GM12878 (cell line): Measurements from ENCODE around the gene LAIR1. TPM values are rescaled to one million over a fixed set of nuclear protein-coding genes. Genes with fewer than 3 reads are reported as not detected.

ENCODE experiments used
- ATAC-seq: fragments of 200-7000 bp; cut with Tn5 transposase; 3 replicates; pipeline ENCODE4 v1.9.1; 2020; ENCODE audit warnings: mild to moderate bottlenecking, moderate library complexity
- BruUV-seq: library from RNA; stranded (reverse); fragments of 400-500 nt; replicated peaks from 2 replicates; lab custom pipeline; 2021; lab: Mats Ljungman, UMichigan
- CTCF ChIA-PET: fragments of 300-600 bp; sonication (Branson Sonifier 250); formaldehyde crosslinking; extraction: SDS; loops from one replicate; lab custom pipeline; 2021; ENCODE audit warnings: inconsistent platforms; lab: Yijun Ruan, JAX
- POLR2A ChIA-PET: fragments of 350-600 bp; formaldehyde crosslinking; extraction: SDS; loops from one replicate; lab custom pipeline; 2021; ENCODE audit warnings: inconsistent platforms; lab: Charles Lee
- RAD21 ChIA-PET: fragments of 300-600 bp; sonication (Branson Sonifier 250); formaldehyde crosslinking; loops from one replicate; lab custom pipeline; 2023; ENCODE audit warnings: antibody characterized with exemption; ENCODE audit not compliant: unreplicated experiment; lab: Charles Lee
- SMC1A ChIA-PET: fragments of 300-600 bp; sonication (Branson Sonifier 250); formaldehyde crosslinking; loops from one replicate; lab custom pipeline; 2023; ENCODE audit not compliant: unreplicated experiment, uncharacterized antibody; lab: Charles Lee
- DNase-seq: peaks from one replicate; pipeline ENCODE4 v3.0.0-alpha.2; 2011; ENCODE audit warnings: low read depth, low spot score
- FAIRE-seq: peaks from 3 replicates; lab custom pipeline; 2011; peaks lifted over from hg19 to GRCh38; lab: Jason Lieb, UNC
- H2AFZ ChIP-seq: 2 replicates; pipeline ENCODE4 v1.6.0; 2011; ENCODE audit warnings: low read depth, low read length, control low read depth; ENCODE audit not compliant: control insufficient read depth
- H3K27ac ChIP-seq: 2 replicates; pipeline ENCODE4 v1.5.1; 2011; ENCODE audit warnings: control low read depth; ENCODE audit not compliant: control insufficient read depth, insufficient read depth
- H3K27me3 ChIP-seq, 2 experiments: replicated peaks in 1 of 2; 2 replicates each; pipeline versions ENCODE4 v1.6.0 to v1.6.1; 2011; ENCODE audit warnings: low read length in 1 of 2; ENCODE audit not compliant: control insufficient read depth in 2 of 2, insufficient read depth in 2 of 2
- H3K36me3 ChIP-seq, 2 experiments: 2 replicates each; pipeline ENCODE4 v1.5.1; 2011; ENCODE audit warnings: low read length in 1 of 2; ENCODE audit not compliant: control insufficient read depth in 2 of 2, insufficient read depth in 2 of 2
- H3K4me1 ChIP-seq: 2 replicates; pipeline ENCODE4 v1.6.1; 2011; ENCODE audit warnings: mild to moderate bottlenecking, low read length, moderate library complexity, mixed read lengths; ENCODE audit not compliant: control insufficient read depth, insufficient read depth
- H3K4me2 ChIP-seq: 2 replicates; pipeline ENCODE4 v1.6.0; 2011; ENCODE audit warnings: control low read depth; ENCODE audit not compliant: control insufficient read depth, insufficient read depth
- H3K4me3 ChIP-seq: fragments of 200-600 bp; sonication (generic); 2 replicates; pipeline ENCODE4 v1.5.1; 2016
- H3K79me2 ChIP-seq: 2 replicates; pipeline ENCODE4 v1.6.0; 2011; ENCODE audit warnings: low read length; ENCODE audit not compliant: control insufficient read depth, insufficient read depth
- H3K9ac ChIP-seq: 2 replicates; pipeline ENCODE4 v1.8.0; 2011; ENCODE audit warnings: low read length, control low read depth, mixed read lengths; ENCODE audit not compliant: control insufficient read depth, insufficient read depth
- H3K9me3 ChIP-seq: replicated peaks from 3 replicates; pipeline ENCODE4 v1.5.1; 2011; ENCODE audit warnings: mild to moderate bottlenecking, low read length; ENCODE audit not compliant: control insufficient read depth, insufficient read depth
- H4K20me1 ChIP-seq: 2 replicates; pipeline ENCODE4 v1.6.0; 2011; ENCODE audit not compliant: control insufficient read depth, insufficient read depth
- BRCA1 ChIP-seq: IDR thresholded peaks from 2 replicates; pipeline ENCODE4 v1.6.1; 2011; ENCODE audit warnings: low read depth, low read length, improper control_type of control experiment
- E2F8 ChIP-seq: fragments of 450-650 bp; IDR thresholded peaks from 2 replicates; pipeline ENCODE4 v1.6.1; 2018; ENCODE audit warnings: mild to moderate bottlenecking, low read depth, moderate library complexity; ENCODE audit not compliant: partially characterized antibody
- ETV6 ChIP-seq, 2 experiments: fragments of 450-650 bp in 1 of 2; IDR thresholded peaks in 1 of 2; conservative IDR thresholded peaks in 1 of 2; 2 replicates each; pipeline ENCODE4 v1.6.1; 2014; ENCODE audit warnings: antibody characterized with exemption in 1 of 2, borderline replicate concordance in 1 of 2, low read depth in 1 of 2, mild to moderate bottlenecking in 1 of 2, moderate library complexity in 1 of 2
- FOXM1 ChIP-seq: IDR thresholded peaks from 2 replicates; pipeline ENCODE4 v1.6.1; 2012; ENCODE audit warnings: low read depth, mild to moderate bottlenecking, inconsistent platforms, low read length, moderate library complexity
- IRF5 ChIP-seq: fragments of 450-650 bp; IDR thresholded peaks from 2 replicates; pipeline ENCODE4 v1.6.1; 2017; ENCODE audit warnings: borderline replicate concordance
- MLLT1 ChIP-seq: fragments of 450-650 bp; IDR thresholded peaks from 2 replicates; pipeline ENCODE4 v1.6.1; 2016; ENCODE audit warnings: mild to moderate bottlenecking
- NBN ChIP-seq: fragments of 450-650 bp; IDR thresholded peaks from 2 replicates; pipeline ENCODE4 v1.6.1; 2016
- NKRF ChIP-seq: fragments of 450-650 bp; conservative IDR thresholded peaks from 2 replicates; pipeline ENCODE4 v1.6.1; 2017; ENCODE audit warnings: mild to moderate bottlenecking, moderate library complexity
- PAX8 ChIP-seq: fragments of 450-650 bp; IDR thresholded peaks from 2 replicates; pipeline ENCODE4 v1.6.1; 2017; ENCODE audit warnings: mild to moderate bottlenecking, moderate library complexity
- RCOR1 ChIP-seq: conservative IDR thresholded peaks from 2 replicates; pipeline ENCODE4 v1.6.1; 2012; ENCODE audit warnings: low read depth, low read length, improper control_type of control experiment
- SMARCA5 ChIP-seq: fragments of 450-650 bp; IDR thresholded peaks from 2 replicates; pipeline ENCODE4 v1.6.1; 2017; ENCODE audit warnings: mild to moderate bottlenecking
- USF1 ChIP-seq: IDR thresholded peaks from 2 replicates; pipeline ENCODE4 v1.6.1; 2011; ENCODE audit warnings: borderline replicate concordance, low read depth, mild to moderate bottlenecking, moderate library complexity, mixed read lengths, low read length; ENCODE audit not compliant: insufficient read depth; ENCODE audit errors: extremely low read length
- ZNF274 ChIP-seq: IDR thresholded peaks from one replicate; pipeline ENCODE4 v1.8.0; 2011; ENCODE audit not compliant: insufficient read length, insufficient read depth
- WGBS: methylation state at CpG from one replicate; pipeline ENCODE4 v1.1.6; 2016; ENCODE audit warnings: low lambda C conversion rate; ENCODE audit not compliant: insufficient replicate concordance, insufficient coverage; ENCODE audit errors: missing lambda C conversion rate; 5-methylcytosine and 5-hydroxymethylcytosine counted together
- in situ Hi-C: fragments of 300-500 bp; cut with MboI; formaldehyde crosslinking; loops from 9 replicates; pipeline ENCODE4 v1.14.3; 2018; ENCODE audit warnings: mixed read lengths
- intact Hi-C: fragments of 100-400 bp; cut with micrococcal nuclease; formaldehyde crosslinking; loops from one replicate; pipeline ENCODE4 v1.14.2; 2022; ENCODE audit not compliant: unreplicated experiment
- polyA plus RNA-seq, 11 experiments: library from polyadenylated mRNA; depleted of rRNA in 4 of 11; unstranded in 6 of 11; stranded (reverse) in 5 of 11; fragments of >200 nt; fragmentation: Nextera tagmentation in 4 of 11; fragmentation: Illumina TruSeq in 1 of 11; extraction: Ambion mirVana in 4 of 11; extraction: Trizol in 1 of 11; gene quantifications; 1 replicate in 1 of 11; 2 replicates in 10 of 11; pipeline versions ENCODE4 v1.2.1 to v1.2.3, GENCODE V29; 2011 to 2016; ENCODE audit warnings: inconsistent platforms in 2 of 11, missing spikeins in 2 of 11, low read depth in 1 of 11
- total RNA-seq, 4 experiments: library from RNA; depleted of rRNA in 3 of 4; stranded (reverse); fragments of >200 nt in 3 of 4; fragmentation: Illumina TruSeq in 1 of 4; extraction: Trizol in 1 of 4; gene quantifications; 2 replicates each; pipeline versions ENCODE4 v1.2.1 to v1.2.3, GENCODE V29; 2013 to 2021

Gene LAIR1
- total and polyA plus RNA-seq, 10 of the 15 experiments (the other 5 are each of a cell fraction or from before 2014, with no cell fraction given), result 8.6 to 58.2 (median 35.3) TPM

GRCh38 chr19:54311486-54311885, 53.2 kb downstream of the LAIR1 start:
- ChIA-PET RAD21 (no interaction called here), SMC1A (interaction anchor here (1.9 kb wide), 1 partner anchor 45 kb away, joined by 4 read pairs; no protein-coding TSS in a partner anchor), CTCF (interaction anchor here (0.6 to 1.8 kb wide), 2 partner anchors 65 to 80 kb away, joined by 3 to 4 read pairs; no protein-coding TSS in a partner anchor), POLR2A (interaction anchor here (0.5 to 0.6 kb wide), 2 partner anchors 34 to 111 kb away, joined by 3 to 4 read pairs; partner anchors contain the start of gene RPS9)
- Histone ChIP-seq H3K4me3 (no peak overlapping the region), H3K9me3 (no peaks in the 10 kb centered on the region), H4K20me1 (no peaks in the 10 kb centered on the region), H3K9ac (no peak overlapping the region), H3K79me2 (no peaks in the 10 kb centered on the region), H3K27me3 (no peaks in the 10 kb centered on the region; a peak in 1 of 4 replicates), H3K27ac (no peak overlapping the region), H2AFZ (no peak overlapping the region), H3K36me3 (no peaks in the 10 kb centered on the region), H3K4me1 (no peaks in the 10 kb centered on the region), H3K4me2 (no peak overlapping the region)
- peak; percentile 21; the same call in 1 of the 3 replicates for ATAC-seq
- no TSS peak for BruUV-seq
- 28% methylated on average over 5 of the region's 5 CpGs for WGBS
- no peak for TF ChIP-seq BRCA1
- no peak for TF ChIP-seq USF1
- TF ChIP-seq SMARCA5, result no peak
- TF ChIP-seq RCOR1, result no peak
- no peak for TF ChIP-seq E2F8
- no peak for TF ChIP-seq PAX8
- no peak for TF ChIP-seq MLLT1
- TF ChIP-seq IRF5, result no peak
- TF ChIP-seq NBN, result no peak
- TF ChIP-seq ZNF274, result no peak
- TF ChIP-seq ETV6 (conservative IDR thresholded peaks at IDR 0.05 in 1 of 2, IDR thresholded peaks at IDR 0.05 in 1 of 2; ENCODE audit: borderline replicate concordance in 1 of 2, low read depth in 1 of 2), result no peak
- no peak for TF ChIP-seq NKRF
- no peak for TF ChIP-seq FOXM1
- intact Hi-C loops, result no loop called here
- in situ Hi-C loops, result no loop called here
- no peak for FAIRE-seq
- no peak for DNase-seq
